ENCODE results near the gene OR9A4. TPM values are rescaled to one million over a fixed set of nuclear protein-coding genes. Genes with fewer than 3 reads are reported as not detected.

OR9A4 gene
- total RNA-seq, 1 donor from 2014 or later = not detected

GRCh38 chr7:141877365-141877764, 38.8 kb upstream of the OR9A4 start:
- H3K27ac Mint-ChIP-seq (ENCODE audit: unreplicated experiment) = no peak overlapping the region
- DNase-seq (ENCODE audit: low read depth) (no peak), FAIRE-seq (no peak)
- no peaks in the 10 kb centered on the region for H3K4me1 ChIP-seq (ENCODE audit: insufficient read depth, low read length)
- H3K9me3 Mint-ChIP-seq (ENCODE audit: unreplicated experiment) = no peaks in the 10 kb centered on the region
- no peak overlapping the region for H3K9ac ChIP-seq (ENCODE audit: low read length)
- TF ChIP-seq CTCF (IDR thresholded peaks at IDR 0.05; ENCODE audit: insufficient read depth, low read depth, low read length) = no peak
- H3K27ac ChIP-seq (ENCODE audit: low read depth, low read length) = no peak overlapping the region
- H3K4me3 Mint-ChIP-seq (ENCODE audit: unreplicated experiment) = no peak overlapping the region
- H3K4me1 Mint-ChIP-seq (ENCODE audit: low read depth, unreplicated experiment) = no peaks in the 10 kb centered on the region
- H3K36me3 ChIP-seq (ENCODE audit: insufficient read depth, low read length) = no peaks in the 10 kb centered on the region
- H3K4me3 ChIP-seq (ENCODE audit: insufficient read depth, low read depth, low read length) = no peak overlapping the region
- H3K4me2 ChIP-seq (ENCODE audit: low read length) = no peak overlapping the region
- H3K27me3 Mint-ChIP-seq (ENCODE audit: low read depth, unreplicated experiment) = peaks cover 3% of the 10 kb centered on the region
- no peaks in the 10 kb centered on the region for H4K20me1 ChIP-seq (ENCODE audit: insufficient read depth, low read length)
- peaks cover 2% of the 10 kb centered on the region for H3K9me3 ChIP-seq (ENCODE audit: insufficient read depth, low read depth, low read length)
- no peaks in the 10 kb centered on the region for H3K27me3 ChIP-seq (ENCODE audit: insufficient read depth, low read length)
- no peaks in the 10 kb centered on the region for H3K36me3 Mint-ChIP-seq (ENCODE audit: low read depth, unreplicated experiment)
- no peaks in the 10 kb centered on the region for H3K79me2 ChIP-seq (ENCODE audit: insufficient read depth, low read length)
- no peak overlapping the region for H2AFZ ChIP-seq (ENCODE audit: low read depth, low read length)

GRCh38 chr7:141880960-141881359, 35.2 kb upstream of the OR9A4 start:
- Mint-ChIP-seq H3K27me3 (ENCODE audit: low read depth, unreplicated experiment) (peaks cover 3% of the 10 kb centered on the region), H3K27ac (ENCODE audit: unreplicated experiment) (no peak overlapping the region), H3K4me3 (ENCODE audit: unreplicated experiment) (no peak overlapping the region), H3K4me1 (ENCODE audit: low read depth, unreplicated experiment) (no peaks in the 10 kb centered on the region), H3K36me3 (ENCODE audit: low read depth, unreplicated experiment) (no peaks in the 10 kb centered on the region), H3K9me3 (ENCODE audit: unreplicated experiment) (no peaks in the 10 kb centered on the region)
- no peak for TF ChIP-seq EZH2 (IDR thresholded peaks at IDR 0.05; ENCODE audit: insufficient read depth, low read length)
- no peak for TF ChIP-seq CTCF (IDR thresholded peaks at IDR 0.05; ENCODE audit: insufficient read depth, low read depth, low read length)
- H3K79me2 ChIP-seq (ENCODE audit: insufficient read depth, low read length) = no peaks in the 10 kb centered on the region
- H3K27ac ChIP-seq (ENCODE audit: low read depth, low read length) = no peak overlapping the region
- no peak overlapping the region for H3K4me3 ChIP-seq (ENCODE audit: insufficient read depth, low read depth, low read length)
- H4K20me1 ChIP-seq (ENCODE audit: insufficient read depth, low read length) = no peaks in the 10 kb centered on the region
- no peaks in the 10 kb centered on the region for H3K27me3 ChIP-seq (ENCODE audit: insufficient read depth, low read length)
- H3K9me3 ChIP-seq (ENCODE audit: insufficient read depth, low read depth, low read length) = peaks cover 2% of the 10 kb centered on the region
- no peak overlapping the region for H3K9ac ChIP-seq (ENCODE audit: low read length)
- no peak overlapping the region for H2AFZ ChIP-seq (ENCODE audit: low read depth, low read length)
- no peak overlapping the region for H3K4me2 ChIP-seq (ENCODE audit: low read length)
- DNase-seq (ENCODE audit: low read depth) (no peak), FAIRE-seq (no peak)
- H3K36me3 ChIP-seq (ENCODE audit: insufficient read depth, low read length) = no peaks in the 10 kb centered on the region
- no peaks in the 10 kb centered on the region for H3K4me1 ChIP-seq (ENCODE audit: insufficient read depth, low read length)

- Mint-ChIP-seq H3K4me1 (ENCODE audit: low read depth, unreplicated experiment) (peaks cover 3% of the 10 kb centered on the region), H3K36me3 (ENCODE audit: low read depth, unreplicated experiment) (no peaks in the 10 kb centered on the region), H3K27me3 (ENCODE audit: low read depth, unreplicated experiment) (no peaks in the 10 kb centered on the region), H3K27ac (ENCODE audit: unreplicated experiment) (no peak overlapping the region), H3K9me3 (ENCODE audit: unreplicated experiment) (no peaks in the 10 kb centered on the region), H3K4me3 (ENCODE audit: unreplicated experiment) (no peak overlapping the region)
- Histone ChIP-seq H3K9me3 (ENCODE audit: insufficient read depth, low read depth, low read length) (no peaks in the 10 kb centered on the region), H3K27ac (ENCODE audit: low read depth, low read length) (no peak overlapping the region), H2AFZ (ENCODE audit: low read depth, low read length) (no peak overlapping the region), H3K4me3 (ENCODE audit: insufficient read depth, low read depth, low read length) (no peak overlapping the region), H3K4me2 (ENCODE audit: low read length) (no peak overlapping the region), H3K36me3 (ENCODE audit: insufficient read depth, low read length) (no peaks in the 10 kb centered on the region), H3K9ac (ENCODE audit: low read length) (no peak overlapping the region), H4K20me1 (ENCODE audit: insufficient read depth, low read length) (no peaks in the 10 kb centered on the region), H3K79me2 (ENCODE audit: insufficient read depth, low read length) (no peaks in the 10 kb centered on the region), H3K27me3 (ENCODE audit: insufficient read depth, low read length) (no peaks in the 10 kb centered on the region), H3K4me1 (ENCODE audit: insufficient read depth, low read length) (no peaks in the 10 kb centered on the region)
- no peak for DNase-seq (ENCODE audit: low read depth)
- TF ChIP-seq EZH2 (IDR thresholded peaks at IDR 0.05; ENCODE audit: insufficient read depth, low read length) (no peak), CTCF (IDR thresholded peaks at IDR 0.05; ENCODE audit: insufficient read depth, low read depth, low read length) (no peak)
- FAIRE-seq = no peak
Observed at GRCh38 chr7:141884539-141885225, 31.5 kb upstream of the OR9A4 start.
